HepG2 (cell line): ENCODE data around the gene PTPRM. TPM values are rescaled to one million over a fixed set of nuclear protein-coding genes. Genes with fewer than 3 reads are reported as not detected.

Source experiments
- ATAC-seq: fragments of 200-7000 bp; cut with Tn5 transposase; 3 replicates; pipeline ENCODE4 v1.9.1; 2020; ENCODE audit warnings: mild to moderate bottlenecking, moderate library complexity
- BruUV-seq: library from RNA; stranded (reverse); fragments of 400-500 nt; replicated peaks from 2 replicates; lab custom pipeline; 2021; lab: Mats Ljungman, UMichigan
- CTCF ChIA-PET: fragments of 300-600 bp; formaldehyde crosslinking; extraction: SDS; loops from one replicate; lab custom pipeline; 2021; ENCODE audit warnings: low total read pairs, inconsistent platforms, low intra/inter-chr PET ratio; lab: Yijun Ruan, JAX
- POLR2A ChIA-PET: fragments of 350-600 bp; sonication (Branson Sonifier 250); formaldehyde crosslinking; loops from one replicate; lab custom pipeline; 2020; ENCODE audit warnings: antibody characterized with exemption, inconsistent platforms; lab: Yijun Ruan, JAX
- DNase-seq: peaks from one replicate; pipeline ENCODE4 v3.0.0-alpha.2; 2015; ENCODE audit warnings: low spot score
- FAIRE-seq: peaks from 3 replicates; lab custom pipeline; 2011; peaks lifted over from hg19 to GRCh38; lab: Jason Lieb, UNC
- H2AFZ ChIP-seq: one replicate; pipeline ENCODE4 v1.6.1; 2011; ENCODE audit warnings: low read length, inconsistent platforms
- H3K27ac ChIP-seq: fragments of 300-600 bp; 3 replicates; pipeline ENCODE4 v1.8.0; 2011; ENCODE audit warnings: mixed run types, mild to moderate bottlenecking, mixed read lengths, low read length, inconsistent platforms; ENCODE audit not compliant: insufficient read depth; ENCODE audit errors: extremely low read length
- H3K27me3 ChIP-seq, 2 experiments: fragments of 200-600 bp in 1 of 2; 2 replicates in 1 of 2; 3 replicates in 1 of 2; pipeline versions ENCODE4 v1.6.0 to v1.8.0; 2011; ENCODE audit warnings: low read length in 2 of 2, mild to moderate bottlenecking in 2 of 2, moderate library complexity in 2 of 2, inconsistent platforms in 1 of 2; ENCODE audit not compliant: insufficient read depth in 2 of 2, control insufficient read depth in 1 of 2
- H3K36me3 ChIP-seq, 2 experiments: fragments of 200-600 bp in 1 of 2; replicated peaks in 1 of 2; 2 replicates in 1 of 2; 3 replicates in 1 of 2; pipeline versions ENCODE4 v1.5.1 to v1.8.0; 2011; ENCODE audit warnings: low read length in 2 of 2, inconsistent platforms in 1 of 2; ENCODE audit not compliant: insufficient read depth in 2 of 2, control insufficient read depth in 1 of 2
- H3K4me1 ChIP-seq: 2 replicates; pipeline ENCODE4 v1.5.1; 2012; ENCODE audit warnings: low read length, inconsistent platforms; ENCODE audit not compliant: insufficient read depth
- H3K4me2 ChIP-seq: 2 replicates; pipeline ENCODE4 v1.6.0; 2011; ENCODE audit warnings: low read depth, low read length, inconsistent platforms
- H3K4me3 ChIP-seq, 3 experiments: fragments of 200-600 bp in 1 of 3; sonication (generic), shearing (Covaris generic) in 1 of 3; replicated peaks in 1 of 3; 2 replicates each; pipeline ENCODE4 v1.5.1; 2011 to 2016; ENCODE audit warnings: low read length in 3 of 3, inconsistent platforms in 2 of 3, low read depth in 2 of 3, mild to moderate bottlenecking in 2 of 3, control low read depth in 1 of 3, mixed read lengths in 1 of 3; ENCODE audit not compliant: insufficient read depth in 1 of 3
- H3K79me2 ChIP-seq: one replicate; pipeline ENCODE4 v1.6.1; 2011; ENCODE audit warnings: low read length, inconsistent platforms; ENCODE audit not compliant: insufficient read depth
- H3K9ac ChIP-seq: 2 replicates; pipeline ENCODE4 v1.6.0; 2011; ENCODE audit warnings: mild to moderate bottlenecking, low read depth, low read length, inconsistent platforms; ENCODE audit not compliant: insufficient read depth
- H3K9me3 ChIP-seq: 2 replicates; pipeline ENCODE4 v1.5.1; 2012; ENCODE audit warnings: mild to moderate bottlenecking, low read length
- H4K20me1 ChIP-seq: 2 replicates; pipeline ENCODE4 v1.6.0; 2011; ENCODE audit warnings: inconsistent platforms, mild to moderate bottlenecking, low read length, moderate library complexity; ENCODE audit not compliant: insufficient read depth
- BCL6 ChIP-seq: IDR thresholded peaks from 2 replicates; pipeline ENCODE4 v1.6.1; 2016; ENCODE audit warnings: missing genetic modification reagents, missing compliant biosample characterization
- CC2D1A ChIP-seq: sonication (generic); formaldehyde crosslinking; IDR thresholded peaks from 2 replicates; pipeline ENCODE4 v1.8.1; 2023; ENCODE audit warnings: mild to moderate bottlenecking, missing genetic modification reagents
- DMAP1 ChIP-seq: IDR thresholded peaks from 2 replicates; pipeline ENCODE4 v1.6.1; 2016
- FOXJ3 ChIP-seq: sonication (generic); formaldehyde crosslinking; IDR thresholded peaks from 2 replicates; pipeline ENCODE4 v1.4.0; 2020; ENCODE audit warnings: missing genetic modification reagents, mild to moderate bottlenecking, borderline replicate concordance
- GATAD2A ChIP-seq: IDR thresholded peaks from 2 replicates; pipeline ENCODE4 v1.6.1; 2016
- GMEB2 ChIP-seq: IDR thresholded peaks from 2 replicates; pipeline ENCODE4 v1.6.1; 2016; ENCODE audit warnings: missing biosample characterization, missing genetic modification reagents, low read depth
- HOXD1 ChIP-seq: sonication (generic); formaldehyde crosslinking; IDR thresholded peaks from 2 replicates; pipeline ENCODE4 v1.5.0; 2020; ENCODE audit warnings: missing genetic modification reagents
- IKZF4 ChIP-seq: sonication (generic); formaldehyde crosslinking; IDR thresholded peaks from 2 replicates; pipeline ENCODE4 v1.5.1; 2020; ENCODE audit warnings: borderline replicate concordance, mild to moderate bottlenecking, low read depth, missing genetic modification reagents; ENCODE audit errors: not compliant biosample characterization
- JUNB ChIP-seq: sonication (generic); formaldehyde crosslinking; IDR thresholded peaks from 2 replicates; pipeline ENCODE4 v1.8.0; 2022; ENCODE audit warnings: missing genetic modification reagents, mild to moderate bottlenecking, borderline replicate concordance
- KLF9 ChIP-seq: IDR thresholded peaks from 2 replicates; pipeline ENCODE4 v1.6.1; 2016; ENCODE audit warnings: low read depth
- MIXL1 ChIP-seq: IDR thresholded peaks from 2 replicates; pipeline ENCODE4 v1.6.1; 2016
- MYPOP ChIP-seq: sonication (generic); formaldehyde crosslinking; IDR thresholded peaks from 2 replicates; pipeline ENCODE4 v1.8.1; 2023; ENCODE audit warnings: mild to moderate bottlenecking, moderate library complexity, missing genetic modification reagents
- NCOA2 ChIP-seq: sonication (generic); formaldehyde crosslinking; IDR thresholded peaks from 2 replicates; pipeline ENCODE4 v1.8.0; 2022; ENCODE audit warnings: inconsistent platforms
- NFRKB ChIP-seq: fragments of 450-650 bp; IDR thresholded peaks from 2 replicates; pipeline ENCODE4 v1.6.1; 2017
- PLRG1 ChIP-seq: fragments of 450-650 bp; conservative IDR thresholded peaks from 2 replicates; pipeline ENCODE4 v1.6.1; 2016
- RAD21 ChIP-seq: fragments of 450-650 bp; formaldehyde crosslinking; IDR thresholded peaks from 2 replicates; pipeline ENCODE4 v1.5.0; 2020; ENCODE audit warnings: mild to moderate bottlenecking
- RARA ChIP-seq: IDR thresholded peaks from 2 replicates; pipeline ENCODE4 v1.6.1; 2016; ENCODE audit warnings: missing genetic modification reagents, missing compliant biosample characterization
- SP1 ChIP-seq, 2 experiments: fragments of 450-650 bp in 1 of 2; sonication (generic) in 1 of 2; formaldehyde crosslinking in 1 of 2; IDR thresholded peaks; 2 replicates each; pipeline versions ENCODE4 v1.4.0 to v1.6.1; 2016 to 2020; ENCODE audit warnings: missing genetic modification reagents in 1 of 2
- SRY ChIP-seq: sonication (generic); formaldehyde crosslinking; IDR thresholded peaks from 2 replicates; pipeline ENCODE4 v1.8.0; 2022; ENCODE audit warnings: mild to moderate bottlenecking, missing genetic modification reagents
- STAG1 ChIP-seq: sonication (generic); formaldehyde crosslinking; IDR thresholded peaks from 2 replicates; pipeline ENCODE4 v1.4.0; 2020; ENCODE audit warnings: missing genetic modification reagents
- U2AF1 ChIP-seq: fragments of 200-400 bp; formaldehyde crosslinking; optimal IDR thresholded peaks from 2 replicates; pipeline ENCODE3; 2017; ENCODE audit warnings: mild to moderate bottlenecking, low read depth, low read length
- ZBTB21 ChIP-seq: sonication (generic); formaldehyde crosslinking; IDR thresholded peaks from 2 replicates; pipeline ENCODE4 v1.4.0; 2020; ENCODE audit warnings: missing genetic modification reagents
- ZNF205 ChIP-seq: IDR thresholded peaks from 2 replicates; pipeline ENCODE4 v1.6.1; 2018; ENCODE audit warnings: missing biosample characterization, missing genetic modification reagents
- ZNF644 ChIP-seq: IDR thresholded peaks from 2 replicates; pipeline ENCODE4 v1.6.1; 2016; ENCODE audit warnings: low read depth
- ZNF746 ChIP-seq: sonication (generic); formaldehyde crosslinking; IDR thresholded peaks from 2 replicates; pipeline ENCODE4 v1.8.0; 2022; ENCODE audit warnings: mild to moderate bottlenecking, missing genetic modification reagents
- ZNF784 ChIP-seq: sonication (generic); formaldehyde crosslinking; IDR thresholded peaks from 2 replicates; pipeline ENCODE4 v1.5.1; 2020; ENCODE audit warnings: missing genetic modification reagents, mild to moderate bottlenecking, borderline replicate concordance
- ZNF879 ChIP-seq: sonication (generic); formaldehyde crosslinking; IDR thresholded peaks from 2 replicates; pipeline ENCODE4 v1.8.1; 2023; ENCODE audit warnings: missing genetic modification reagents
- whole genome bisulfite sequencing: methylation state at CpG from one replicate; pipeline ENCODE4 v1.1.6; 2017; ENCODE audit warnings: low lambda C conversion rate; 5-methylcytosine and 5-hydroxymethylcytosine counted together
- in situ Hi-C: cut with HindIII; loops from 2 replicates; pipeline ENCODE4 v1.10.0; 2017; ENCODE audit warnings: low pct_unique_long_range_greater_than_20kb; ENCODE audit not compliant: extremely low pct_ligation_motif_present
- intact Hi-C: fragments of 100-400 bp; cut with micrococcal nuclease; formaldehyde crosslinking; loops from one replicate; pipeline ENCODE4 v1.10.0; 2022; ENCODE audit not compliant: unreplicated experiment
- polyA plus RNA-seq, 8 experiments: library from polyadenylated mRNA; depleted of rRNA in 3 of 8; stranded (reverse) in 7 of 8; unstranded in 1 of 8; fragments of >200 nt; fragmentation: Illumina TruSeq in 4 of 8; extraction: Trizol in 4 of 8; gene quantifications; 2 replicates each; pipeline versions ENCODE4 v1.2.1 to v1.2.3, GENCODE V29; 2011 to 2016; ENCODE audit warnings: low read depth in 4 of 8, missing spikeins in 1 of 8, mixed read lengths in 1 of 8; ENCODE audit not compliant: insufficient read depth in 1 of 8
- total RNA-seq, 5 experiments: library from RNA; depleted of rRNA; stranded (reverse); fragments of >200 nt; fragmentation: Illumina TruSeq; extraction: Trizol; gene quantifications; 2 replicates each; pipeline ENCODE4 v1.2.3, GENCODE V29; 2016; ENCODE audit warnings: low read depth in 1 of 5

The PTPRM gene
- total and polyA plus RNA-seq, 2 of the 13 experiments (the other 11 are each of a cell fraction or from before 2014, with no cell fraction given), result 12.6 to 108 TPM

- intact Hi-C loops (no loop called here), in situ Hi-C loops (no loop called here)
- ChIA-PET POLR2A (no interaction called here), CTCF (no interaction called here)
- no peaks in the 10 kb centered on the region for H3K9me3 ChIP-seq
- no peak overlapping the region for H3K9ac ChIP-seq
- no peak overlapping the region for H3K27ac ChIP-seq
- H3K4me1 ChIP-seq, result peaks cover 41% of the 10 kb centered on the region
- no peak overlapping the region for H2AFZ ChIP-seq
- no peaks in the 10 kb centered on the region for H3K79me2 ChIP-seq
- no peak overlapping the region for H3K4me3 ChIP-seq
- H3K4me2 ChIP-seq, result 0 out of 2 replicates have a peak overlapping the region, but pooled peaks have one; percentile 29
- DNase-seq (peak; percentile 87), FAIRE-seq (no peak), ATAC-seq (peak; percentile 86)
- no peaks in the 10 kb centered on the region for H3K36me3 ChIP-seq
- 12% methylated on average over 3 of the region's 3 CpGs for WGBS
- H4K20me1 ChIP-seq, result no peaks in the 10 kb centered on the region
- no peaks in the 10 kb centered on the region for H3K27me3 ChIP-seq
- BruUV-seq, result no TSS peak
- TF ChIP-seq ZNF784 (no peak), NFRKB (no peak), KLF9 (CRISPR knock-in tag) (no peak), HOXD1 (no peak), NCOA2 (CRISPR knock-in tag) (0 out of 2 replicates have a peak, but pooled peaks have one; percentile 13), ZNF879 (no peak), ZNF746 (CRISPR knock-in tag) (no peak), ZNF644 (0 out of 2 replicates have a peak, but pooled peaks have one; percentile 10), GMEB2 (no peak), PLRG1 (no peak), MYPOP (CRISPR knock-in tag) (no peak), ZNF205 (CRISPR knock-in tag) (peak; percentile 81; the same call in 1 of the 2 replicates), ZBTB21 (CRISPR knock-in tag) (no peak), BCL6 (CRISPR knock-in tag) (0 out of 2 replicates have a peak, but pooled peaks have one; percentile 13), IKZF4 (CRISPR knock-in tag) (no peak), CC2D1A (no peak), SRY (CRISPR knock-in tag) (no peak), RAD21 (CRISPR knock-in tag) (peak; percentile 46; the same call in 1 of the 2 replicates), RARA (CRISPR knock-in tag) (peak; percentile 35; the same call in 1 of the 2 replicates), MIXL1 (CRISPR knock-in tag) (no peak), DMAP1 (CRISPR knock-in tag) (no peak), JUNB (CRISPR knock-in tag) (peak; percentile 37; the same call in 1 of the 2 replicates), SP1 (IDR thresholded peaks at IDR 0.05) (no peak), SP1 (CRISPR knock-in tag; IDR thresholded peaks at IDR 0.05) (no peak), FOXJ3 (CRISPR knock-in tag) (no peak), GATAD2A (CRISPR knock-in tag) (peak; percentile 81), STAG1 (CRISPR knock-in tag) (peak; percentile 55), U2AF1 (no peak)
Measured at GRCh38 chr18:7872569-7872968, 305.5 kb downstream of the PTPRM start.
